GM21423 (cell line): Measurements from ENCODE around the gene OCIAD1.
"Not testable (repeated sequence)": the region's sequence is repeated elsewhere in the genome, so short reads cannot be mapped to it uniquely, and the experiment has no call there.

Experiments used
- ATAC-seq: cut with Tn5 transposase; IDR thresholded peaks from one replicate; pipeline ENCODE4 v1.9.1; 2021; ENCODE audit warnings: mild to moderate bottlenecking, moderate library complexity; ENCODE audit not compliant: unreplicated experiment

Gene OCIAD1

GRCh38 chr4:48830706-48831531 lies at the start of gene OCIAD1:
Gene OCIAD1 (plus strand): TSS chr4:48831088. CDS start chr4:48832625, 1,537 bp downstream.
- peak; percentile 99 for ATAC-seq

- ATAC-seq = no peak
These were observed 48.9 kb upstream of the OCIAD1 start for GRCh38 chr4:48781968-48782367.

- ATAC-seq = no peak
These were observed 45.6 kb upstream of the OCIAD1 start for GRCh38 chr4:48785302-48785701.

GRCh38 chr4:48786549-48786948 lies 44.3 kb upstream of the OCIAD1 start:
- no peak for ATAC-seq

- no peak for ATAC-seq
These were observed 43.8 kb upstream of the OCIAD1 start for GRCh38 chr4:48787056-48787455.

GRCh38 chr4:48790561-48790960 lies 40.3 kb upstream of the OCIAD1 start:
- no peak for ATAC-seq

- ATAC-seq = no peak
These were observed 39.6 kb upstream of the OCIAD1 start for GRCh38 chr4:48791313-48791712.

GRCh38 chr4:48792348-48793006 lies 38.4 kb upstream of the OCIAD1 start:
- no peak for ATAC-seq

- ATAC-seq = no peak
These were observed 35.8 kb upstream of the OCIAD1 start for GRCh38 chr4:48795108-48795507.

GRCh38 chr4:48796191-48796926 lies 34.5 kb upstream of the OCIAD1 start:
- no peak for ATAC-seq

- no peak for ATAC-seq
These were observed 33.8 kb upstream of the OCIAD1 start for GRCh38 chr4:48796927-48797679.

- ATAC-seq = no peak
These were observed 32.8 kb upstream of the OCIAD1 start for GRCh38 chr4:48798117-48798516.

- ATAC-seq = no peak
These were observed 31.7 kb upstream of the OCIAD1 start for GRCh38 chr4:48799157-48799556.

GRCh38 chr4:48800155-48800554 lies 30.7 kb upstream of the OCIAD1 start:
- ATAC-seq = not testable (repeated sequence)

GRCh38 chr4:48801016-48801715 lies 29.7 kb upstream of the OCIAD1 start:
- ATAC-seq = no peak

- no peak for ATAC-seq
These were observed 26.1 kb upstream of the OCIAD1 start for GRCh38 chr4:48804584-48805301.

- no peak for ATAC-seq
These were observed 18.0 kb upstream of the OCIAD1 start for GRCh38 chr4:48812866-48813265.

- peak; percentile 49 for ATAC-seq
These were observed 16.9 kb upstream of the OCIAD1 start for GRCh38 chr4:48813964-48814363.

- ATAC-seq = no peak
These were observed 15.4 kb upstream of the OCIAD1 start for GRCh38 chr4:48815483-48815882.

- ATAC-seq = not testable (repeated sequence)
These were observed 14.6 kb upstream of the OCIAD1 start for GRCh38 chr4:48816297-48816696.
